NCI-H1417 treated with DMSO at 0.1 percent for 48 hours (cell line): Measurements from ENCODE around the gene KAZN.

Source experiments
- DNase-seq: peaks from one replicate; lab custom pipeline; 2025; lab: John Stamatoyannopoulos, UW

KAZN gene

GRCh38 chr1:14614341-14614740 is 15.9 kb downstream of the KAZN start:
- no peak for DNase-seq

- DNase-seq: no peak
Observed at GRCh38 chr1:14615549-14616218, 17.2 kb downstream of the KAZN start.

GRCh38 chr1:14616632-14617396 is 18.3 kb downstream of the KAZN start:
- no peak for DNase-seq

DNA sequence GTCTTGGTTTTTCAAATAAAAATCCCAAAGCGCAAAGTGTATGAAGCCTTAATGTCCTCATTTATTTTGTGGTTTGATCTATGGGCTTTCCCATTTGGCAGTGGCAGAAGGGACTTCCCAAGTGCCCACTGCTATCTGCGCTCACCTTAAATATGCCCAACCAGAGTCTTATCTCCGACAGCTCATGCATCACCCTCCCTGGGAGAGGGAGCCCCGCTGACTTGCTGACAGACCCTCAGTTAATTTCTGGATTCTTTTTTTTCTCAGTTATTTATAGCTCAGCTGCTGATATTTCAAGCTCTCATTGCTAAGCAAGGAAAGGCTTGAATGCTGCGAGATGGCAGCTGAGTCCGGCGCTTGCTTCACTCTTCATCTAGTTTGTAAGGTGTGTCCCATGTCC is 19.3 kb downstream of the KAZN start:
- no peak for DNase-seq

- DNase-seq: no peak
Observed at GRCh38 chr1:14620941-14621340, 22.5 kb downstream of the KAZN start.

GRCh38 chr1:14623090-14623489 is 24.6 kb downstream of the KAZN start:
- no peak for DNase-seq

DNA sequence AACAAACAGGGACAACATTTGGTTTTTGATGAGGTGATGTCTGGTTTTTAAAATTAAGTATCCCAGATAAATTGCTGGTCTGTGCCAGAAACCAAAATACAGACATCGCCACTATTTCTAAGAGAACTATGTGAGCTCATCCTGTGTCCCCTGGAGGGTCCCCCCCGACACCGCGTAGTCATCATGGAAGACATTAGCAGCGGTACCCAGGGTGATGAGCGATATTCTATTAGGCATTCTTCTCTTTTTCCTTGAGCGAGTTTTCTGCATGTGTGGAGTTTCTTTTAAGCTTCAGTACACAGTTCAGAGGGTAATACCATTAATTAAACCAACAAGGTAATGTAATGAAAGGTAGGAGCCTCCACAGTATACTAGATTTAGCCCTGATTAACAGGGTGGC is 26.5 kb downstream of the KAZN start:
- DNase-seq: no peak

GRCh38 chr1:14625572-14625971 is 27.1 kb downstream of the KAZN start:
- DNase-seq: no peak

GRCh38 chr1:14625996-14626395 is 27.5 kb downstream of the KAZN start:
- DNase-seq: no peak

- no peak for DNase-seq
Observed at GRCh38 chr1:14626869-14627607, 28.6 kb downstream of the KAZN start.

- no peak for DNase-seq
Observed at GRCh38 chr1:14627608-14628489, 29.4 kb downstream of the KAZN start.

DNA sequence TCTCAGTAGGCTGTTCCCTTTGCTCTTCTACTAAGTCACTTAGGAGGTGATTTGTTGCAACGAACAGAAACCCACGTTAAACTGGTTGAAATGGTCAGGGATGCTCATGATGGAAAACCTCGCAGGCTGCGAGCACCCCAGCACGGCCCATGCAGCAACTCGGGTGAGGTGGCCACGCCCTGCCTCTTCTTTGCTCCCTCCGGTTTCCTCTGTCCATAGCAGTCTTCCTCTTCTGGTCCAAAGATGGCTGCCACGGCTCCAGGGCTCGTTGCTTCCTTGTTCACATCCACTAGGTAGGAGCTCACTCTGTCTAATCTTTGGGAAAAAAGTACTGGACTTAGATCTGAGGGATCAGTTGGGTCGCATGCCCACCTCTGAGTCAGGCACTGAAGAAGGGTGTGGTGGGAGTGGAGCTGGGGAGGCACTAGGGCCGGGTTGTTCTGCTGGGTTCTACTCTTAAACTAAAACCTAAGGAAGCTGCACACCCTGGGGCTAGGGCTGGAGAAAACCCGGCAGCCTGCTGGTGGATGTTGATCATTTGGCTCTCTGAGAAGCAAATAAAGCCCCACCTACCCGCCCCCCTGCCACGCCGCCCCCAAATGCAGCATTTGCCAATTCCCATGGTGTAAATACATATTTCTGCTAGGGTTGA is 31.0 kb downstream of the KAZN start:
- no peak for DNase-seq

DNA sequence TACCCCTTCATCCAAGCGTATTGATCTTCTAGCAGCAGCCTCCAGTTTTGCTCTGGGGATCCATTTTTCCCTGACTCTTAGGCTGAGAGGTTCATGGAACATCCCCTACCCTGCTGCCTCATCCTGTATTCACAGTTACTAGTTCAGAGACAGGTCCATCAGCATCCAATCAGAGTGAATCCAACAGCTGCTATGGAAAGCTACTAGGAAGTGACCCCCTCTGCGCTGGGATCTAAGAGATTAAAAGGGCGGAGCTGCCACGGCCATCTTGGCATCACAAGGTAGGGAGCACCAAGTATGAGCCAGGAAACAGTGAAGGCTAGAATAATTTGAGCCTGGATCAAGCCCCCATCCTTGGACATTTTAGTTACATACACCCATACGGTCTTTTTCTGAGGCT is 32.5 kb downstream of the KAZN start:
- DNase-seq: no peak

- no peak for DNase-seq
Observed at GRCh38 chr1:14631421-14631820, 32.9 kb downstream of the KAZN start.

DNA sequence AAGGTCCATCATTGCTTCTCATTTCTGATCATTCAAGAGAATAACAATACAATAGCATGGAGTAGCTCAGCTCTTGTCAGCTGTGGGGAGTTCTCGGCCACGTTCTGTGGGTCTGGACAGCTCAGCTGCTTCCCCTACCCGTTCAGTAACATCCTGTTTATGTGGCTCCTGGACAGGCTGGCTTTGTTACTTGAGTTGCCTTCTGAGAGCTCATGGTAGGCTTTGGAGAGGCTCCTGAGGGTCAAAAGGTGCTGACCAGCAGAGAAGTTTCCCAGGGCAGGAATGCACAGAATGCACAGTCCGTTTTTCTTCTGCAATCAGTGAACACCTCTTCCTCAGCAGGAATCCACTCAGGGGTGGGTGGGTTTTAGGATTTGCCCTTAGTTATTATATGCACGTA is 36.0 kb downstream of the KAZN start:
- no peak for DNase-seq

GRCh38 chr1:14635421-14635820 is 36.9 kb downstream of the KAZN start:
- DNase-seq: no peak

- DNase-seq: no peak
Observed at GRCh38 chr1:14636897-14637632, 38.6 kb downstream of the KAZN start.

DNA sequence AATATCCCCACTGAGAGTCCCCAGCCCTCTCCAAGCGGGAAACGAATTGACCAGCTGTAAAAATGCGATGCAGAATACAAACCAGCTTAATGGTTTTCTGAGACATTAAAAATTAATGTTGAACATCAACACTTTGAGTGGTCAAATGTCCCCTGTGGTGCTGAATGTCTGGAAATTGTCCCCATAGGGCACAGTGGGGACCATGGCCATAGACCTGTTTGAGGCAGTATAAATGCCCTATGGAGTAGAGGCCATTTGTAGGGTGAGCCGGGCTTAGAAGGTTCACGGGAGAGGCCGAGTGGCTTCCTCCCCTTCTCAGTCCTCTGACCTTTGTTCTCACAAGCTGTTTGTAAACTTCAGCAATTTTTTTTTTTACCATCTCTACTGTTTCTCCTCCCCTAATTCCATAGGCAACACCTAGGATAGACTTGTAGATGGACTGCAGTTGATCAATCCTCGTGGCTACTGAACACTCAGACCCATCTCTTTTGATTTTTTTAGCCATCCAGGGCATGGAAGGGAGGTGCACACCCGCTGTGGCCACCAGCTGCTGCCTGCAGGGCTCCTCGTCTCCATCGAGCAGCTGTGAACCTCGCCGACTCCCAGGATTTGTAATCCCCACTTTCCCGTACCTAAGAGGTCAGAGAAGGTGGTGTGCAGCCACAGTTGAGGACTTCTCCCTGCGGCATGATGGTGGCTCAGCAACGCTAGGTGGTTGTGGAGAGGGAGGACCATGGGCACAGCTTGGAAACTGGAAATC is 41.0 kb downstream of the KAZN start:
- no peak for DNase-seq

- DNase-seq: no peak
Observed at GRCh38 chr1:14642712-14643111, 44.2 kb downstream of the KAZN start.

DNA sequence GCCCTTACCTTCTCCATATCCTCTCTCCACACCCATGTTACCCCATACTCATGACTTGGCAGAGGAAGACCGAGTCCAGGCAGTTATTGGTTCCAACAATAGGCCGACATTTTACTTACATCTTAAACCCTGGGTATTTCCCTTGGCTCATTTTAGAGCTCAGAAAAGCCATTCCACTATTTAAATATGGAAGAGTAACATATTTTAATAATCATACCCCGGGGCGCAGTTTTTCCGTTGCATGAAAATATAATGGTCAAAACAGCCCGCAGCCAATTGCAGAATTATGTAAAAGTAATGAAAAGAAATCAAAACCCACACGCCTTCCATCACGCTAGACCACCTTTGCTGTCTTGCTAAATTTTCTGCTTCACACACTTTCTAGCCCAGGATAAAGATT is 48.5 kb downstream of the KAZN start:
- no peak for DNase-seq
